GM12873 (cell line): ENCODE results near the gene COBL.

ENCODE experiments used
- TF ChIP-seq, protein P1 (sequence below): IDR thresholded peaks from 2 replicates; pipeline ENCODE4 v1.5.1; 2012; ENCODE audit warnings: low read depth, mild to moderate bottlenecking, moderate library complexity, low read length, control low read depth; ENCODE audit not compliant: insufficient read depth; ENCODE audit errors: missing control alignments

Gene COBL

DNA sequence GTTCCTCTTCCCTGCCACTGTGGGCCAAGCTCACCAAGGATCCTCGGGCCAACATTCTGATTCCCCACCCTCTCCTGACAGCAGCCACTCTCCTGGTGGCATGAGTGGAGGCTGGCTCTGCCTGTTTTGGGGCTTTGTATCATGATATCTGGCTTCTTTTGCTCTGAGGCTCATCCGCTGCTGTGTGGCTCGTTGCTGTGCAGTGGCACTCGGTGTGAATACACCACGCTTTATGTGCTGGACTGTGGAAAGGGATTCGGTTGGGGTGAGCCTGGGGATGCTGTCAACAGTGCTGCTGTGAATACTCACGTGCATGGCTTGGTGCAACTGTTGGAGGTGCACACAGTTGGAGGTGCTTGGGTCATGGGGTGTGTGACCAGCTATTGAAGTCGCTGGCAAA is 208.5 kb downstream of the COBL start:
- TF ChIP-seq, protein P1, sequence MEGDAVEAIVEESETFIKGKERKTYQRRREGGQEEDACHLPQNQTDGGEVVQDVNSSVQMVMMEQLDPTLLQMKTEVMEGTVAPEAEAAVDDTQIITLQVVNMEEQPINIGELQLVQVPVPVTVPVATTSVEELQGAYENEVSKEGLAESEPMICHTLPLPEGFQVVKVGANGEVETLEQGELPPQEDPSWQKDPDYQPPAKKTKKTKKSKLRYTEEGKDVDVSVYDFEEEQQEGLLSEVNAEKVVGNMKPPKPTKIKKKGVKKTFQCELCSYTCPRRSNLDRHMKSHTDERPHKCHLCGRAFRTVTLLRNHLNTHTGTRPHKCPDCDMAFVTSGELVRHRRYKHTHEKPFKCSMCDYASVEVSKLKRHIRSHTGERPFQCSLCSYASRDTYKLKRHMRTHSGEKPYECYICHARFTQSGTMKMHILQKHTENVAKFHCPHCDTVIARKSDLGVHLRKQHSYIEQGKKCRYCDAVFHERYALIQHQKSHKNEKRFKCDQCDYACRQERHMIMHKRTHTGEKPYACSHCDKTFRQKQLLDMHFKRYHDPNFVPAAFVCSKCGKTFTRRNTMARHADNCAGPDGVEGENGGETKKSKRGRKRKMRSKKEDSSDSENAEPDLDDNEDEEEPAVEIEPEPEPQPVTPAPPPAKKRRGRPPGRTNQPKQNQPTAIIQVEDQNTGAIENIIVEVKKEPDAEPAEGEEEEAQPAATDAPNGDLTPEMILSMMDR: no peak

DNA sequence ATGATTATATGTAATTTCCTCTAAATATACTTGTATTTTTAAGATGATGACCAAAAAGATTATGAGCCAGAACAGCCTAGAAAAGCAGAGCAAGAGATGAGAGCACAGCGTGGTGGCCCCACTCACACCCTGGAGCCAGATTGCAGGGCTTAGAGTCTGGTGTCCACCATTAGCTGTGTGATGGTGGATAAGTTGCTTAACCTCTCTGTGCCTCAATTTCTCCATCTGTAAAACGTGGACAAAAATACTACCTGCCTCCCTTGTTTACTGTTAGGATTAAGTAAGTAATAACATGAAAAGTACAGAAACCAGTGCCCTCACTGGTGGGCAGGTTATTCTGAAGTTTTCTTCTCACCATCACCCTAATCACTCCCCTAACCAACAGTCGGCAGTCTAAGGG is 212.3 kb downstream of the COBL start:
- TF ChIP-seq, protein P1: no peak

DNA sequence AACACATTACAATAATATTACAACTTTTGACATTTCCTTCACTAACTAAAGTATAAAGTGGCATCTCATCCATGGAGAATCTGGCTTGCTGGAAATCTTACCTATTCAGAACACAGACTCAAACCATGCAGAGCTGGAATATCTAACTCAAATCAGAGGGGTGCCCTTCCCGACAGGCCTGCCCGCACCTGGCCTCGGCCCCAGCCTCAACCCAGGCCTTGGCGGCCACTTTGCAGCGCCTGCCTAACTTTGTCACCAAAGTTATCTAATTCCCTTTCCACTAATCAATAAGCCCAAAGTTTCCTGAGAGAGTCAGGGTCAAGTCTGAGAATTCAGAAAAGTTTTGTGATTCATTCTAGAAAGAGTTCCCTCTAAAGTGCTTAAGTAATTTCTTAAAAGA is 212.9 kb downstream of the COBL start:
- TF ChIP-seq, protein P1: no peak

DNA sequence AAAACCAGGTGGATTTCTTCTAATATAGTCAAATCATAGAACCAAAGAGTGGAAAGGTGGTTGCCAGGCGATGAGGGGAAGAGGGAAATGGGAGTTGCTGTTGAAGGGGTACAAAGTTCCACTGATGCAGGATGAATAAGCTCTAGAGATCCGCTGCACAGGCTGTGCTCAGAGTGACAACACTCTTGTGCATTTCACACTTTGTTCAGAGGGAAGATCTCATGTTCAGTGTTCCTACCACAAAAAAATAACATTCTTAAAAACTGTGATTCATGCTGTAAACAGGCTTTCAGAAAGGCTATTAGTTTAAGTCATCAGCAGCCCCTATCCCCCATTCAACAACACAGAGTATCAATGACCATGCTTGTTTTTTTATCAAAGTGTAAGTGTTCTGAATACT is 213.8 kb downstream of the COBL start:
- TF ChIP-seq, protein P1: no peak

DNA sequence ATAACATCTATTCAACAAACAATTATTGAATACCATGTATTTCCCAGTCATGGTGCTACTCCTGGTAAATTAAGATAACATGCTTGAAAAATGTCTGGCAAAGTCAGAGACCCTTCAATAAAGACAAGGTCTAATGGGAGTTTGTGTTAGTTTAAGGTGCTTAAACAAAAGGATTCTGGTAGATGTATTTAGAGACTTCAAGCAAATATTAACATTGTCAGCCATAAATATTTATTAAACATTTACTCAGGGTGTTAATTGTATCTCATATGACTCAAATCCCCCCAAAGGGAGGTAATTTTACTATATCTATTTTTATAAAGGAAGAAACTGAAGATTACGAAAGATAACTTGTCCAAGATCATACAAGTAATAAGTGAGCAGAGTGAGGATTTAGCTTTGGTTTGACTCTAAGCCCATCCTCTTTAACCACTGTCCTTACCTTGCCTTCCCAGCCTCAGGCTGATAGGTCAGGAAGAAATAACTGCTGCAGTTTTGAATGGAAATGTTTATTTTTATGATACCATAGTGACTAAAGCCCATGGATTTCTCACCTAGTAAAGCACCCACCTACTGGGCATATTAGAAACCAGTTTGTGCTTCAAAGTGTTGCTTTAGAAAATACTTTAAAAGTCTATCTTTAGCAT is 215.4 kb downstream of the COBL start:
- TF ChIP-seq, protein P1: no peak

DNA sequence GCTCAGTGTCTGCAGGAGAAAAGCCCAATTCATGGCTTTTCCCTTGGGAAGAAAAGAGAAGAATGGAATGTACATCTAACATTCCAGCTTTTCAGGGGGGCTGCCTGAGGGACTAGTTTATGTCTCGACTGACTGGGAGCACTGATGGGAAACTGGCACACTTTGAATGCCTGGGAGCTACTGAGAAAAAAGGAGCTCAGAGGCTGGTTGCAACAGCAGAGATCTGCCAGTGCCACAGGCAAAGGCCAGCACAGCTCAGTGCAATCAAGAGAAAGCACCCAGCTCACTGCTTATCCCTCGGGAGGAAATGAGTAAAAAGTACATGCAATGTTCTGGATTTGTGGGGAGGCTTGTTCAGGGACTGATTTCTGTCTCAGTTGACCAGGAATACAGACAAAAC is 226.2 kb downstream of the COBL start:
- TF ChIP-seq, protein P1: no peak

DNA sequence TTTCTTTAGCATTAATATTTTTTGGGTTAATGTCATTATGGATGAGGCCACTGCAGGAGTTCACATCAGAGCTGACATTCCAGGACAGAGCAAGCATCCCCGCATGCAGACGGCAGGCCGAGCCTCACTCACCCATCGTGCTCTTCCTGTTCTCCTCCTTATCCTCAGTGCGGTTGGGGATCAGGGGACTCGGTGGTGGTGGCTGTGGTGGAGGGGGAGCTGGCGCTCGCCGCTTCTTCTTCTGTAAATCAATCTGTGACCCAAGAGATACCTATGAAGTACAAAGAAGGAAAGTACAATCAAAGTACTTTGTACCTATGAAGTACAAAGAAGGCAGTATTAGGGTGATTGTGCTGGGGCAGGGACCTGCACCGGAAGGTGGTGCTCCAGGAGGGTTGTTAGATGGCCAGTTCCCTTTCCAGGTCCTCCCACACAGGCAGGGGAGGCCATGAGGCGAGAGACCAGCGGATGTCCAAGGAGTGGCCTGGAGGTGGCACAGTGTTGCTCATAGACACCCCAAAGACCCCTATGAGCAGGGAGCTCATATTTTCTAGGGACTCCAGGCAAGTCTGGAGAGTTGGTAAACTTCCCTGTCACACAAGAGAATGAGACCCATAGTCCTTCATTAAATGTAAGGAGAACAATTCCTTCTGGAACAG is 231.4 kb downstream of the COBL start:
- TF ChIP-seq, protein P1: no peak
